NAMALWA (cell line): ENCODE measurements around the gene KMT2E.

Experiments used
- DNase-seq: peaks from one replicate; pipeline ENCODE4 v3.0.0-alpha.2; 2015; ENCODE audit warnings: low spot score

KMT2E gene

DNA sequence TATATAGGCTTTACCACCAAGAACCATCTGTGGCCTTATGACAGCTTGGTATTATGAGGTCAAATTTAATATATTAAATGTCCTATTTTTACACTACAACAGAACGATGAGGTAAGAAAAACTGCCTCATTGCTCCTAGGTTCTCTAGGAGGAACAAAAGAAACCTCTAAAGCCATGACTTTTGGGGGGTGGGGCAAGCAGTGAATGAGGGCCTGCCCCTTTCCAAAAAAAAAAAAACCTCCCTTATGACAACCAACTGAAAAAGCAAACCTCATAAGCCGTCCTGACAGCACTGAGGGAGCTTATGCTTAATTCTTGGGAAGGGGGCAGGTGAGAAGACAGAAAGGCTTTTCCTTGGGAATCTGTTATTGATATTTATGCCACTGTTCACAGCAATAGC, 116.6 kb downstream of the KMT2E start:
- DNase-seq = no peak

DNA sequence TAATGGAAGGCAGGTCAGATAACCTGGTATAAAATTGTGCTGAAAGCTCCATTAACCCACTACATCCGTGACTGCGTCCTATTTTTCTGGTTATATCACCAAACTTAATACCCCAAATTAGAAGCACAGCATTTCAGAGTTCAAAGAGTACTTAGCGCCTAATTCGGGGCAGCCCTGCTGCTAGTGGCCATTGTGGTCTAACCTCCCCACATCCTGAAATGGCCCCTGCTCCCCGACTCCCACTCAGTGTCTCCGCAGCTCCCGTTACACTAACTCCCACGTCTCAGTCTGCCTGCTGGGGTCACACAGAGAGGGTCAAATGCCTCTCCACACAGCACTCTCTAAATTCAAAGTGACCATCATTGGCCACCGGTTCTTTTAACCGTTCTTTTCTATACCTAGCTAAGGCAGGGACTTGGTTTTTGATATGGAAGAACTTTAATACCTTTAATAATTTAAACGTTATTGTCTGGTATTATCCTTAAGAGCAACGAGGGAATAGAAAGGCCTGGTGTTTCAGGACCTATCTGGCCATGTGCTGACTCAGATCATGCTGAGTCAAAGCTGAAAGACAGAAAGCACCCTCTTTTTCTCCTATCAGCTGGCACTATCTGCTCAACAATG, 117.1 kb downstream of the KMT2E start:
- DNase-seq = no peak

DNA sequence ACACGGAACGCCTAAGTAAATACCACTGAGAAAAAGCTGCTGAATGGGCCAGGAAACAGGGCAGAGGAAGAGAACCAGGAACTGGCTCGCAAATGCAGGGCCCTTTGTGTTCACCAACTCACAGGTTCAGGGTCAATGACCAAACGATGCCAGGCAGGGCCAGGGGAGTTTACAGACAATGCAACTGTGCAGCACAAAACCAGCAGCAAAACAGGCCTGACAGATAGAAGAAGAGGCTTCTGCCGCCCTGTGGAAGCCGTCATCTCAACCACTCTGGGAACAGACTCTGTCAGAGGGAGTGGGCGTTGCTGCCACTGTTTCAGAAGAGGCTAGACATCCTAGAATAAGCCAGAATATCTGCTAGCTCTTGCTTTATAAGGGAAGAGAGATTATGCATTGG, 117.9 kb downstream of the KMT2E start:
- no peak for DNase-seq

DNA sequence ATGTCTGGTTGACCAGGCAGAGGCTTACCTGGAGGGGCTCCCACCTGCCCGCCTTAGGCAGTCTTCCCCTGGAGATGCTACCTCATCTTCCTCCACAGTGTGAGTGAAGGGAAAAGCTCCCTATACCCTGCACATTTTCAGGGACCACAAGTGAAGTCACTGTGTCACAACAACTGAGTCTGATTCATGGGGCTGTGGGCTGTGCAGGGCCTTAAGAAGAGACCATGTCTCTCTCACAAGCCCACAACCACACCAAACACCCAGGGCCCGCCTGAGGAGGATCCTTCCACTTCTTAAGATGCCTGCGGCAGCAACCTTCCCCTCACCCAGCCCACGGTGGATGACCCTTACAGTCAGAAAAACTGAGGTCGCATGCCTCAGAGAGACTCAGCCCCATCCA, 118.3 kb downstream of the KMT2E start:
- no peak for DNase-seq

DNA sequence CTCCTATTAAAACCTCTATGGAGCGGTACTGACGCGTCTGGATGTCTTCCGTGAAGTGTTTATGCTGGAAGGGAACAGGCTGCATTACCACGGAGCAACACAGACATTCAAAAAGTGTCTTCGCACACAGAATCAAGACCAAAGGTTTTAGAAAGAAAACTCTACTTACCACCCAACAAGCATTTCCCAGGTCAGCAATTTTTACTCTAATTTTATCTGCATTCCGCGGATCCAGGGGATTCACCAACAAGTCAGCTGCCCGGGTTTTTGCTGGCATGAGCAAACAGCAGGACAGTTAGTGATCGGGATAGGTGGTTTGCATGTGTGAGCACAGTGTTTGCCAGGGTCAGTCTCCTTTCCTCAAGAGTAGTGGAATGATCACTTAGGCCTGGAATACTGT, 118.8 kb downstream of the KMT2E start:
- no peak for DNase-seq

DNA sequence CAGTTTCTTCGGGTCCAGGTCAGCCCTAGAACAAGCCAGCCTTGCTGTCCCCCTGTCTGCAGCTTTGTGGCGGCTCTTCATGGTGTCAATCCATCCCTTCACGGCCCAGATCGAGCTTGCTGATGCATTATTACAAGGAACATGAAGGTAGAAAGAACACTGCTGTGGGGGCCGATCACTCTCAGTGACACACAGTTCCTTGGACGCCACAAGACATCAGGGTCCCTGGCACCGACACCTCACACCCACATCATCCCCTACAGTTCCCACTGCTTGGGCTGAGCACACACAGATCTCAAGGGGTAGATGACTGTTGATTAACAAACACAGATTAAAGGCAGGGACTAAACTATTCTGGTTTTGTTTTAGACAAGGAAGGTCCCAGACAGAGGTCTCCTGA, 119.4 kb downstream of the KMT2E start:
- DNase-seq = no peak

DNA sequence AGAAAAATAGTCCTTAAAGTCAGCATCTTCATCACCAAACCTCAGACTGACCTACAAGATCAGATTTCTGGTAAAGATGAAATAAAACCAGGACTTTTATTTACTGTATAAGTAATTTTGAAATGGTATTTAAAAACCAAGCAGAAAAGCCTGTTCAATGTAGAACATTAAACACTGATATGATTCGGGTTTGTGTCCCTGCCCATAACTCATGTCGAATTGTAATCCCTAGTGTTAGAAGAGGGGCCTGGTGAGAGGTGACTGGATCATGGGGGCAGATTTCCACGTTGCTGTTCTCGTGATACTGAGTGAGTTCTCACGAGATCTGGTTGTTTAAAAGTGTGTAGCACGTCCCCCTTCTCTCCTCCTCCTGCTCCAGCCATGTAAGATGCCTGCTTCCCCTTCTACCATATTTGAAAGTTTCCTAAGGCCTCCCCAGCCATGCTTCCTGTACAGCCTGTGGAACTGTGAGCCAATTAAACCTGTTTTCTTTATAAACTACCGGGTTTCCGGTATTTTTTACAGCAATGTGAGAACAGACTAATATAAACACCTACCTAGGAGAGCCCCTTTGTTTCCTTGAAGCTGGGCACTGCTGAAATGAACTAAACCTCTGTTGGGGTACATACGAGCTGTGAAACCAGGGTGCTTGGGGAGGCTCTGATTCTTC, 120.1 kb downstream of the KMT2E start:
- DNase-seq = no peak

DNA sequence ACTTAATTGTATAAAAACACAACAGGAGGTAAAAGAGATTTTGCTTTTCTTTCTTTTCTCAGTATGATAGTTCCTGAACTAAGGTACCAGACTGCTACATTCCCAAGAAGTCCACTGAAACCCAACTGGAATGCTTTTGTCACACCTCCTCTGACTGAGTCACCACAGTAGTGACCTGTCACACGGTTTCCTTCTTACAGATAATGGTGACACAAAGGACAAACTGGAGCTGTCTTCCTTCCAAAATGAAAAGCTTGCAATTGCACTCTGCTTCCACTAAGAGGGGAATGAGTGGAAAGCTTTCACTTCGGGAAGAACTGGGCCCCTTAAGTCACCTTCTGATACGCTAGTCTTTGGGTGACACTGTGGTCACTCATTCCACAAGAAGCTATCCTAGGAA, 122.2 kb downstream of the KMT2E start:
- no peak for DNase-seq

DNA sequence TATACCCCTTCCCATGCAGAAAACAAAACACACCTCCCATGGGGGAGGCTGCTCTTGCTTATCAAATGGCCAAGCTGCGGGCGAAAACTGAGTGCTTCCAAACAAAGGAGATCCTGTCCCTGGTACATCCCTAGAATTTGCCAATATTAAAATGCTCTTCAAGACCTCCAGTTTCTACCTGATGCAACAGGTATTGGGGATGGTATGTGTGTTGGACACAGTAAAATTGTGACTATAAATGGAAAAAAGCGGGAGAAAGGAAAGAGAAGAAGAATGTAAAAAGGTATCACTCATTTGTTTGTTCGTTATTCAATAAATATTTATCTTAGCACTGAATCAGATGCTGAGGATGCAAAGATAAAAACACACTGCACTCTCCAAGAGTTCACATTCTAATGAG, 123.9 kb downstream of the KMT2E start:
- no peak for DNase-seq

DNA sequence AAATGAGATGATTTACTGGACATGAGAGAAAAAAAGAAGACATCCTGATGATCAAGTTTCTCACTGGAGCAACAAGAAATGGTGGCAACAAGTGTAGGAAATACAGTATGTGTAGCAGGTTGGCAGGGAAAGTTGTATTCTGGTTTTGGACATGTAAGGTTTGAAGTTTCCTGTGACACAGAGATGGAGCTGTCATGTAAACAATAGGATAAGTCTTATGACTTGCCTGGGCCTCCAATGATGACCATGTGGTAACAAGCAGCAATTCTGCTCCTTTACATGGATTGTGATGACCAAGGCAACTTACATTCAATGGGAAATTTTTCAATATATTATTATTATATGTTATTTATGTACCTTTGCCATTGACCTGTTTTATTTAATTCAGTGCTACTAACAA, 125.4 kb downstream of the KMT2E start:
- no peak for DNase-seq

DNA sequence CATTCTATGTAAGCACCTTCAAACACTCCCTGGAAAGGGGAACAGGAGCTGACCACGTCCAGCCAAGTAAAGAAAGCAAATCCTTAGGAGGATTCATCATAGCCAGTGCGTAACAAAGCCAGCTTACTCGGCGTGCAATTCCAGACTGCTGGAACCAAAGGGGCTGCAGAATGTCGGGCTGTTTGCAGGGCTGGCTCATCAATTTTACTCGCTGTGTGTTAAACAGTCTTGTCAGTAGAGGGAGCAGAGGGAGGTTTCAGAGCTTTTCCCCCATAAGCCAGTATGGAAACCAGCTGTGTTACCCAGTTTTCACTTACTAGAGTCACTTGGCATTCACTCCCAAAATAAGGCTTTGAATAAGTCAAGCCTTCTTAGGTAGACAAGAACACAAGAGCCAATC, 127.1 kb downstream of the KMT2E start:
- peak; percentile 56 for DNase-seq

DNA sequence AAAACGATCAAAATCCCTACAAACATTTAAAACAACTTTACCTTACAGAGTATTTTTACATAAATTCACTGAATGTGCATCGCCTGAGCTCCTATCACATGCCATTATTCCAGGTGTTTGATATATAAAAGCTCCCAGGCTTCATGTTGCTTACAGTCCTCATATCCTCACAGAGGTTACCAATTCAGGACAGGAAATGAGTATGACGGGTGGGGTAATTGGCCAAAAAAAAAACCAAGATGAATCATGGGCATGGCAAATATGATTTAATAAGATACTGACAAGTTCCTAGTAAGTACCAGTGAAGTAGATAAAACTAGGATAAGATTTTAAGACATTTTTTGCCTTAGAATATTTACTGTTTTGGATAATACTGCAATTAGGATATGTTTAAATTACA, 135.8 kb downstream of the KMT2E start:
- no peak for DNase-seq

DNA sequence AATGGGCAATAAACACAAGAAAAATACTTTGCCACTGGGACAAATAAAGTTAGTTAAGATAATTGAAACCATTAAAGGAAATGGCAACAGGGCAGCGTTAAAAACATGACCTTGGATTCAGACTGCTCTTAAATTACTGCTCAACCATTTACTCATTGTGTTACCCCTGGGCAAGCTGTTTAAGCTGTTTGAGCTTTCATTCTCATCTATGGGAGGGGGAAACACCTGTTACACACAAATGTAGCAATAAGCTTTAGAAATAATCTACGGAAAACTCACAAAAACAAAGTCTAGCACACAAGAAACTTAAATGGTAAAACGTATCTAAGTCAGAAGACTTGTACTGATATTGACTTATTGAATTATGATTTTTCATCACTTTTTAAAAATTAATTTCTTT, 137.1 kb downstream of the KMT2E start:
- no peak for DNase-seq

DNA sequence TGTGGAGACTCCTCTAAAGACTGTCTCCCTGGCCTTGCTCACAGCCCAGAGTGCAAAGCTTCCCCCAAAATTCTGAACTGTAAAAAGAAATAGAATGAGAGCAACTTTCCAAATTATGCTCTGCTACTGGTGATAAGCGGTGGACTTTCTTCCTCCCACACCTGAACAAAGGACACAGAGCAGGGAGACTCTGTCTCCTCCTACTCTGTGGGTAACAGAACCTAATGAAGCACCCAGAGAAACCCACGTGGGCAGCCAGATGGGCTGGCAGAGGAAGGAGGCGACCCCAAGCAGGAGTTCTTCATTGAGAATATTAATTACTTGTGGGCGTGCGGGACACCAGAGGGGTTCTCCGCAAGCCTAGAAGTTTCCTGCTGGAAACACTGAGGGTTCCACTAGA, 139.5 kb downstream of the KMT2E start:
- no peak for DNase-seq

DNA sequence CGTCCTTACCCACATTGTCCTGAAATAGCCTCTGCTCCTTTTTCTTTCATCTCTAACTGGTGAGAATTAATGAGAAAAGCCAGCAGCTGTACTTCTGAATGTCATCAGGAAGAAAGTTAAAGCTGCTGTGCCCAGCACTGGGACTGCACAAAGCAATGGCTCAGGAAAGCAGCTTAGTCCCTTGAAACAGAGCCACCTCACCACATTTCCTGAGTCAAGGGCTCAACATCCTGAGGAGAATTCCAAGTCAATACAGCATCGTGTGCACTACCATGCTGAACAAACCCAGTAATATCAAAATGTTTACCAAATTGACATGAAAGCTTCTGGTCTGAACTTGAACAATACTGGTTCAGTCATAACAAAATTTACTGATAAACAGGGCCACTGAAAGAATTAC, 140.1 kb downstream of the KMT2E start:
- no peak for DNase-seq

DNA sequence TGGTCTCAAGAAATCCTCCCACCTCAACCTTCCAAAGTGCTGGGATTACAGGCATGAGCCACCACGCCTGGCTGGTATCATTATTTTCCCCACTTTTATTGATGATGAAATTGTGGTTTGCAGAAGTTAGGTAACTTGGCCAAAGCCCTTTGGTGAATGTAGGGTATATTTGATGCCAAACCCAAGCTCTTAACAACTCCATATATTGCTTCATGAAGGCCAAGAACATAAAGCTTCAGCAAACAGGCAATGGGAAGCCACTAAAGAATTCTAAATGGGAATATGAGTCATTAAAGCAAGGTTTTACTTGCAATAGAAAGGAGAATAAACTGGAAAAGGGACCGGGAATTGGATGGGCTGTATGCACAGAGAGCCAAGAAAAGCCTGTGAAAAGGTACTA, 142.7 kb downstream of the KMT2E start:
- no peak for DNase-seq

DNA sequence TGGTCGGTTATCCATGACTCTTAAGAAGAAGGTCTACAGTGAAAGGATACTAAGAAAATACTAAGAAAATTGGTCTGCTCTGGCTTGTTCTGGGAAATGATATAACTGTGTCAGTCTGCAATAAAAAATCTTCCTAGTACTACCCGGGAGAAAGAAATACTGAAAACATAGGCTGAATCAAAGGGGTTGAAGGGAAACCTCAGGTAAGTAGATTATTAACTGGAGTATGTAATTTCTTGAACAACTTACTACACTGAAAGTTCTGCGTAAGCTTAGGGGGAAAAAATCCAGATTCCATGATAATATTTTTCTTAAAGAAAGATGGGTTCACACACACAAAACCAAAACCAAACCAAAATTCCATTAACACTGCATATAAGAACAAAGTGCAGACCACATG, 143.3 kb downstream of the KMT2E start:
- no peak for DNase-seq

DNA sequence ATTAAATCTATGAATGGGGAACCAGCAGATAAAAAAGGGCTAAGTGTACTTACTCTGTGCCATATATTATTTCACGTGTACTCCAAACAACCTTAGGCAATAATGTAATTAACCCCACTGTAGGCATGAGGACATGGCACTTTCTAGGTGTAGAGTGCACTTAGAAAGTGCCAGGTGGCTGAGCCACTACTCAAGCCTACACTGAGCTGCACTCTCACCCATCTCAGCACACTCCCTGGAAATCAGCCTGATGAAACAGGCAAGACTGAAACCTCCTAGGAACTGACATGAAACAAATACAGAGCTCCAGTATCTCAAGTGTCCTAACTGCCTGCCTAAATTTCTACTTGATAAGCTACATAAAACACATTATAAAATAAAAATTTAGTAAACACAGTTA, 147.4 kb downstream of the KMT2E start:
- no peak for DNase-seq
